Measurements from ENCODE around the gene CEP192. TPM values are rescaled to one million over a fixed set of nuclear protein-coding genes. Genes with fewer than 3 reads are reported as not detected.

Gene CEP192
- total and polyA plus RNA-seq, 2 of the 13 experiments (the other 11 are each of a cell fraction or from before 2014, with no cell fraction given) = 15.3 to 24.7 TPM

DNA sequence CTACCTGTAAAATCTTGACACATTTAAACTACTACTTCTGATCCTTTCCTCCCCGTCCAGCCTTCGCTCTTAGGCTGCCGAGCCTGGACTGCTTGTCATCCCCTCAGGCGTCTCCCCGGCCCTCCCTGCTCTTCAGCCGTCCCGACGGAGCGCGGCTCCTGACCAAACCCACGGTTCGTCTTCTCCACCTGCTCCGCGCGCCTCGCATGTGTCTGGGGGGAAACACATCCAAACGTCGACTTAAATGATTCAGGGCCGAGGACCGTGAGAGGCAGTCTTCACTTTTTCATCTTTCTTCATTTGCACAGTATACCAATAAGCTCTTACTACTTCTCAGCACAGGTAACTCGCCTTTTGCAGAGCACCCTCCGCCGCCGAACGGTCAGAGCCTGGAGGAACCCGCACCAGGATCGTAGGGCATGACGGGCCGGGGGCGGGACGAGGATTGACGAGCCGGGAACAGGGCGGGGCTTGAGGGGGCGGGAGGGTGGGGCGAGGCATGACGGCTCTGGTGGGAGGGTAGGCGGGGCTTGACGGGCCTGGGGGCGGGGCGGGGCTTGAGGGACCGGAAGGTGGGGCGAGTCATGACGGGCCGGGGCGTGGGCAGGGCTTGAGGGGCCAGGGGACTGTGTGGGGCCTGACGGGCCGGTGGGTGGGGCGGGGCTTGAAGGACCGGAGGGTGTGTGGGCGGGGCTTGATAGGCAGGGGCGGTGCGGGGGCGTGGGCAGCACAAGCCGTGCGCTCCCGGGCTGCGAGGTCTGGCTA, 43.7 kb upstream of the CEP192 start, which contains the start of gene SEH1L (continued):
- TF ChIP-seq ZNF770 (CRISPR knock-in tag; IDR thresholded peaks at IDR 0.05) = 0 out of 2 replicates have a peak, but pooled peaks have one; percentile 10
- TF ChIP-seq RNF2 (conservative IDR thresholded peaks at IDR 0.05; ENCODE audit: low read depth) = peak; percentile 77
- no peak for TF ChIP-seq HOXD1 (CRISPR knock-in tag; IDR thresholded peaks at IDR 0.05)
- 0 out of 2 replicates have a peak, but pooled peaks have one; percentile 10 for TF ChIP-seq RAD21 (CRISPR knock-in tag; IDR thresholded peaks at IDR 0.05)
- TF ChIP-seq ZSCAN25 (CRISPR knock-in tag; IDR thresholded peaks at IDR 0.05) = peak; percentile 20; the same call in 1 of the 2 replicates
- no peak for TF ChIP-seq ZNF260 (CRISPR knock-in tag; IDR thresholded peaks at IDR 0.05; ENCODE audit: borderline replicate concordance, low read depth)
- TF ChIP-seq ZNF558 (CRISPR knock-in tag; IDR thresholded peaks at IDR 0.05; ENCODE audit: borderline replicate concordance) = 0 out of 2 replicates have a peak, but pooled peaks have one; percentile 22
- TF ChIP-seq ZNF660 (CRISPR knock-in tag; IDR thresholded peaks at IDR 0.05; ENCODE audit: borderline replicate concordance, low read depth) = no peak
- TF ChIP-seq ZNF768 (CRISPR knock-in tag; IDR thresholded peaks at IDR 0.05) = peak; percentile 53; the same call in 1 of the 2 replicates
- TF ChIP-seq TSC22D2 (CRISPR knock-in tag; IDR thresholded peaks at IDR 0.05; ENCODE audit: borderline replicate concordance) = no peak
- TF ChIP-seq, protein P1, sequence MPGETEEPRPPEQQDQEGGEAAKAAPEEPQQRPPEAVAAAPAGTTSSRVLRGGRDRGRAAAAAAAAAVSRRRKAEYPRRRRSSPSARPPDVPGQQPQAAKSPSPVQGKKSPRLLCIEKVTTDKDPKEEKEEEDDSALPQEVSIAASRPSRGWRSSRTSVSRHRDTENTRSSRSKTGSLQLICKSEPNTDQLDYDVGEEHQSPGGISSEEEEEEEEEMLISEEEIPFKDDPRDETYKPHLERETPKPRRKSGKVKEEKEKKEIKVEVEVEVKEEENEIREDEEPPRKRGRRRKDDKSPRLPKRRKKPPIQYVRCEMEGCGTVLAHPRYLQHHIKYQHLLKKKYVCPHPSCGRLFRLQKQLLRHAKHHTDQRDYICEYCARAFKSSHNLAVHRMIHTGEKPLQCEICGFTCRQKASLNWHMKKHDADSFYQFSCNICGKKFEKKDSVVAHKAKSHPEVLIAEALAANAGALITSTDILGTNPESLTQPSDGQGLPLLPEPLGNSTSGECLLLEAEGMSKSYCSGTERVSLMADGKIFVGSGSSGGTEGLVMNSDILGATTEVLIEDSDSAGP (CRISPR knock-in tag; IDR thresholded peaks at IDR 0.05; ENCODE audit: borderline replicate concordance) = 0 out of 2 replicates have a peak, but pooled peaks have one; percentile 11
- no peak for TF ChIP-seq HNRNPK (IDR thresholded peaks at IDR 0.05; ENCODE audit: low read depth, low read length, poor library complexity, severe bottlenecking)
- 0 out of 2 replicates have a peak, but pooled peaks have one; percentile 8 for TF ChIP-seq ZMYM3 (CRISPR knock-in tag; IDR thresholded peaks at IDR 0.05)
- TF ChIP-seq CHCHD3 (CRISPR knock-in tag; IDR thresholded peaks at IDR 0.05) = no peak
- TF ChIP-seq ARHGAP35 (CRISPR knock-in tag; IDR thresholded peaks at IDR 0.05; ENCODE audit: borderline replicate concordance) = 0 out of 2 replicates have a peak, but pooled peaks have one; percentile 55
- TF ChIP-seq PAWR (CRISPR knock-in tag; IDR thresholded peaks at IDR 0.05; ENCODE audit: borderline replicate concordance) = no peak; the same call in 1 of the 2 replicates
- TF ChIP-seq NFKBIZ (CRISPR knock-in tag; IDR thresholded peaks at IDR 0.05) = peak; percentile 21; the same call in 1 of the 2 replicates
- TF ChIP-seq ATF2 (CRISPR knock-in tag; IDR thresholded peaks at IDR 0.05) = no peak; the same call in 1 of the 2 replicates
- TF ChIP-seq NBN (conservative IDR thresholded peaks at IDR 0.05) = no peak
- no peak for TF ChIP-seq ZBTB46 (CRISPR knock-in tag; IDR thresholded peaks at IDR 0.05; ENCODE audit: borderline replicate concordance)
- TF ChIP-seq ZNF501 (CRISPR knock-in tag; IDR thresholded peaks at IDR 0.05) = 0 out of 2 replicates have a peak, but pooled peaks have one; percentile 46
- 0 out of 2 replicates have a peak, but pooled peaks have one; percentile 43 for TF ChIP-seq FOXC1 (CRISPR knock-in tag; IDR thresholded peaks at IDR 0.05; ENCODE audit: borderline replicate concordance)

All from HepG2 (cell line).